ENCODE results near the gene URAD. TPM values are rescaled to one million over a fixed set of nuclear protein-coding genes. Genes with fewer than 3 reads are reported as not detected.
"Not testable (repeated sequence)": the region's sequence is repeated elsewhere in the genome, so short reads cannot be mapped to it uniquely, and the experiment has no call there.

Gene URAD
- total and polyA plus RNA-seq, 3 donors from 2014 or later: 0.87 to 1.6 TPM; not detected in 1

DNA sequence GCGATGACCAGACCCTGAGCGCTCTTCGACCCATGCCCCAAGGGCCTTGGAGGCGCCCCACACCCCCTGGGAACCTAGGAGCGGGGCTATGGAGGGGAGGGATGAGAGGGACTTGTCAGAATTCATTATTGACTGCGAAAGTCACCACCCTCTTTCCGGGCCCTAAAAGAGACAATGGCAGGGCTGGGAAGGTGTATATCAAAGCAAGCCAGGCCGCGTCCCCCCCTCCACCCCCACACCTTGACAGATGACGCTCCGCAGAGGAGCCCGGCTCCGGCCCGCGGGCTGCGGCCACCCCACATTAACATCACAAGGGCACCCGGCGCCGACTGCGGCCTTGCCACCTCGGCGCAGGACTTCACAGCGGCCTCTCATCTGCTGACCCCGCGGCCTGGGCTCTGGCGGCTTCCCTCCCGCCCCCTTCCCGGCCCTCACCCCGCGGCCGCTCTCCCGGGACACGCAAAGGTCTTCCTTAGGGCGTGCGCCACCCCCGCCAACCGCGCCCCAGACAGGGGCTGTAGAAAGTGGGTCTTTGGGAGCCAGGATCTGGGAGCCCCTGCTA is 21.8 kb downstream of the URAD start:
- H3K4me1 ChIP-seq: peaks cover 6% of the 10 kb centered on the region
- H3K27ac ChIP-seq: no peak overlapping the region
- WGBS, 2 donors: 0 to 14% methylated on average over 5 to 26 of the region's 38 CpGs
- no peaks in the 10 kb centered on the region for H3K27me3 ChIP-seq
- no peak for DNase-seq
- no peaks in the 10 kb centered on the region for H3K9me3 ChIP-seq
- no peaks in the 10 kb centered on the region for H3K36me3 ChIP-seq (ENCODE audit: low read depth, missing control alignments)
- TF ChIP-seq, protein P1, sequence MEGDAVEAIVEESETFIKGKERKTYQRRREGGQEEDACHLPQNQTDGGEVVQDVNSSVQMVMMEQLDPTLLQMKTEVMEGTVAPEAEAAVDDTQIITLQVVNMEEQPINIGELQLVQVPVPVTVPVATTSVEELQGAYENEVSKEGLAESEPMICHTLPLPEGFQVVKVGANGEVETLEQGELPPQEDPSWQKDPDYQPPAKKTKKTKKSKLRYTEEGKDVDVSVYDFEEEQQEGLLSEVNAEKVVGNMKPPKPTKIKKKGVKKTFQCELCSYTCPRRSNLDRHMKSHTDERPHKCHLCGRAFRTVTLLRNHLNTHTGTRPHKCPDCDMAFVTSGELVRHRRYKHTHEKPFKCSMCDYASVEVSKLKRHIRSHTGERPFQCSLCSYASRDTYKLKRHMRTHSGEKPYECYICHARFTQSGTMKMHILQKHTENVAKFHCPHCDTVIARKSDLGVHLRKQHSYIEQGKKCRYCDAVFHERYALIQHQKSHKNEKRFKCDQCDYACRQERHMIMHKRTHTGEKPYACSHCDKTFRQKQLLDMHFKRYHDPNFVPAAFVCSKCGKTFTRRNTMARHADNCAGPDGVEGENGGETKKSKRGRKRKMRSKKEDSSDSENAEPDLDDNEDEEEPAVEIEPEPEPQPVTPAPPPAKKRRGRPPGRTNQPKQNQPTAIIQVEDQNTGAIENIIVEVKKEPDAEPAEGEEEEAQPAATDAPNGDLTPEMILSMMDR (IDR thresholded peaks at IDR 0.05): no peak
- TF ChIP-seq POLR2A (IDR thresholded peaks at IDR 0.05): no peak
- H3K4me3 ChIP-seq: peak overlapping the region in 1 of 2 donors; percentile 17
- intact Hi-C loops (cut with DNase I; ENCODE audit: low total_unique reads): no loop called here

DNA sequence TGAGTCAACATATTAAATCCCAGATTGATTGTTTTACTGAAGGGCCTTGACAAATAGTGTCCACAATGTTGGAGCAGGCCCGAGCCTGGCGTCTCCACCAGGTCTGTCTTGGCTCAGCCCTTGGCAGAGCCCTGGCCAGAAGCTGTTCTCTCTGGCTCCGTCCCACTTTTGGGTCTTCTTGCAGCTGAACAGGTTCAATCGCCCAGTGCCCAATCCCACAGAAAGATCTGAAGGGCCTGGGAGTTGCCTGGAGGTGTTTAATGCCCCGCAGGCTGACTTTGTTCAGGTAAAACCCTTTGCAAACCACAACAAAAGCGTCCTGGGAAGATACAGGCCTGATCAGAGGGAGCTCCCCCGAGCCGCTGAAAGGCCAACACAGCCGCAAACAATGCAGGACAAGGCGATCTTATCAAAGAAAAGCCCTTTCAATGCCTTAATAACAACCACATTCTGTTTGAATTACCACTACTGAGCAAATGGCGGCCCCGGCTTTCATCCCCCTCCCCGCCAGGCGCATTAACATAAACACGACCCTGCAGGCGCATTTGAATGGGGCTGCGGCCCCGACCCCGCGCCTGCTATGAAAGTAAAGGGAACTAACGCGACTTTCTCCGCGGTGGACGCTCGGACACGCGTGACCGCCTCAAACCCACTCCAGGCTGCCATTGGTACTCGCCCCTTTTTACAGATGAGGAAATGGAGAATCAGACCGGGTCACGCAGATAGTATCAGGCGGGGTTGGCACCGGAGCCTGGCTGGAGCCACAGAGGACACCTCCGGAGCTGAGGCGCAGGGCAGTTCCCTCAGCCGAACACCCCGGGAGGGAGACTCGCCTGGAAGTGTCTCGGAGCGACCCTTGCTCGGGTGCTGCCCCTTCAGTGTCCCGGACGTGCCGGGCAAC is 22.5 kb downstream of the URAD start:
- Histone ChIP-seq H3K4me3 (peak overlapping the region in 1 of 2 donors; percentile 17), H3K27me3 (no peaks in the 10 kb centered on the region), H3K4me1 (peaks cover 6% of the 10 kb centered on the region), H3K9me3 (no peaks in the 10 kb centered on the region), H3K27ac (no peak overlapping the region), H3K36me3 (ENCODE audit: low read depth, missing control alignments) (no peaks in the 10 kb centered on the region)
- no peak for TF ChIP-seq POLR2A (IDR thresholded peaks at IDR 0.05)
- TF ChIP-seq, protein P1 (IDR thresholded peaks at IDR 0.05): no peak
- no peak for DNase-seq
- 15 to 33% methylated on average over 11 to 45 of the region's 45 CpGs for WGBS, 2 donors
- intact Hi-C loops (cut with DNase I; ENCODE audit: low total_unique reads): no loop called here

DNA sequence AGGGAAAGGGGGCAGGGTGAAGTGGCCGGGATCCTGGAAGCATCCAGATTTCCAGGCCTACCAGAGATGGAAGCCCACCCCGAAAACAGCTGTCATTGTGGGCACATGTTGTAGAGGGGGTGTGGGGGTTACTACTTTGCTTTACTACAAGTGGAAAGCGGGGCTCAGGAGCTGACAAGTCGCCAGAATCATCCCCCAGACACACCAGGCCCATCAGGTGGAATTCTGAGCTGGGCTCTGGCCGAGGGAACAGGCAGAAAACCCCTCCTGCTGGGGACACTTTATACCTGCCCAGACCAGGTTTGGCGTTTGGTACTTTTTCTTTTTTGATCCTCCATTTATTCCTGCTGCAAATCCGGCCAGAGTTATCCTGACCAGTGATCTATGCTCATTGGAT is 23.2 kb downstream of the URAD start:
- 58 to 64% methylated on average over 7 of the region's 7 CpGs for WGBS, 2 donors
- H3K4me1 ChIP-seq: peaks cover 10% of the 10 kb centered on the region
- no peaks in the 10 kb centered on the region for H3K27me3 ChIP-seq
- H3K4me3 ChIP-seq: no peak overlapping the region
- H3K27ac ChIP-seq: no peak overlapping the region
- DNase-seq: no peak
- intact Hi-C loops (cut with DNase I; ENCODE audit: low total_unique reads): no loop called here
- TF ChIP-seq, protein P1 (IDR thresholded peaks at IDR 0.05): no peak
- no peak for TF ChIP-seq POLR2A (IDR thresholded peaks at IDR 0.05)
- H3K9me3 ChIP-seq: no peaks in the 10 kb centered on the region
- no peaks in the 10 kb centered on the region for H3K36me3 ChIP-seq (ENCODE audit: low read depth, missing control alignments)

DNA sequence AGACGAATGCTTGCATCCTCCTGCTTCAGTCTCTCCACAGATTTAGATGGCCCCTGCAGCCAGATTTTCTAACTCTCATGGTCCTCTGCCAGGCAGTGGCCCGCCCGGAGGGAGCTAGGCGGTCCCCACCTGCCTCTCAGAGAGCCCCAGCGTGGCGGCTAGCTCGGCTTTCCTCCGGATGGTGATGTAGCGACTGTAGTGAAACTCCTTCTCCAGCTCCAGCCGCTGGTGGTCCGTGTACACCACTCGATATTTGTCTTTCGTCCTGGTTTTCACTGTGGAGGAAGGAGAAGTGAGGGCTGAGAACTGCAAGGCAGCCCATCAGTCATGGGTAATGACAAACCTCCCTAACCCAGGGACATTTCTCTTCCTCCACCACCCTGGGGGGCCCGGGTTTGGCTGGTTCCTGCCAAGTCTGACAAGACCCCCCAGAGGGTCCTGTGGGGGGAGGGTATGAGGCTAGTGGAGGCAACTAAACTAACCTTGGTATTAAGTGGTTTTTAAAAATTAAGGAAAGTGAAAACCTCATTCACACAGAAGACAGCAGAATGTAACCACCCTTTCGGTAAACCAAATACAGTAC is 23.7 kb downstream of the URAD start:
- intact Hi-C loops (cut with DNase I; ENCODE audit: low total_unique reads): no loop called here
- H3K27me3 ChIP-seq: no peaks in the 10 kb centered on the region
- no peak for TF ChIP-seq POLR2A (IDR thresholded peaks at IDR 0.05)
- TF ChIP-seq, protein P1 (IDR thresholded peaks at IDR 0.05): no peak
- DNase-seq: no peak
- no peak overlapping the region for H3K27ac ChIP-seq
- WGBS, 2 donors: 47 to 57% methylated on average over 15 of the region's 15 CpGs
- H3K36me3 ChIP-seq (ENCODE audit: low read depth, missing control alignments): no peaks in the 10 kb centered on the region
- H3K9me3 ChIP-seq: no peaks in the 10 kb centered on the region
- no peak overlapping the region for H3K4me3 ChIP-seq
- H3K4me1 ChIP-seq: peaks cover 12% of the 10 kb centered on the region

DNA sequence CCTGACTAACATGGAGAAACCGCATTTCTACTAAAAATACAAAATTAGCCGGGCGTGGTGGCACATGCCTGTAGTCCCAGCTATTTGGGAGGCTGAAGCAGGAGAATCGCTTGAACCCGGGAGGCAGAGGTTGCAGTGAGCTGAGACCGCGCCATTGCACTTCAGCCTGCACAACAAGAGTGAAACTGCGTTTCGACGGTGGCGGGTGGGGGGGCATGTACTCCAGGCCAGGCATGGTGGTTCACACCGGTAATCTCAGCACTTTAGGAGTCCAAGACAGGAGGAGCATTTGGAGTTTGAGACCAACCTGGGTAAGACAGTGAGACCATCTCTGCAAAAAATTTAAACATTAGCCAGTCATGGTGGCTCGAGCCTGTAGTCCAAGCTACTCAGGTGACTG is 24.3 kb downstream of the URAD start:
- H3K36me3 ChIP-seq (ENCODE audit: low read depth, missing control alignments); intact Hi-C loops (cut with DNase I; ENCODE audit: low total_unique reads); H3K27me3 ChIP-seq; DNase-seq; H3K9me3 ChIP-seq; H3K27ac ChIP-seq; H3K4me3 ChIP-seq: not testable (repeated sequence)
- WGBS, 2 donors: 66% methylated on average over 13 of the region's 13 CpGs
- peaks cover 12% of the 10 kb centered on the region for H3K4me1 ChIP-seq
